H9 (cell line): Measurements from ENCODE around the gene HSPB1. TPM values are rescaled to one million over a fixed set of nuclear protein-coding genes. Genes with fewer than 3 reads are reported as not detected.

Experiments used
- DNase-seq: peaks from one replicate; pipeline ENCODE4 v3.0.0-alpha.2; 2017
- H2AFZ ChIP-seq: one replicate; pipeline ENCODE4 v1.6.1; 2013; ENCODE audit warnings: mild to moderate bottlenecking, low read length, control low read depth, moderate library complexity
- H2AK5ac ChIP-seq: 2 replicates; pipeline ENCODE4 v1.6.1; 2013; ENCODE audit warnings: low read length, control low read depth, mixed read lengths; ENCODE audit not compliant: insufficient read length
- H2BK120ac ChIP-seq: one replicate; pipeline ENCODE4 v1.6.1; 2013; ENCODE audit warnings: low read depth, mild to moderate bottlenecking, low read length, control low read depth, inconsistent platforms; ENCODE audit not compliant: poor library complexity, severe bottlenecking
- H2BK12ac ChIP-seq: 2 replicates; pipeline ENCODE4 v1.6.1; 2013; ENCODE audit warnings: low read length, control low read depth, mixed read lengths, low read depth; ENCODE audit not compliant: insufficient read length
- H2BK15ac ChIP-seq: 2 replicates; pipeline ENCODE4 v1.6.1; 2013; ENCODE audit warnings: low read depth, low read length, control low read depth
- H2BK20ac ChIP-seq: one replicate; pipeline ENCODE4 v1.6.1; 2013; ENCODE audit warnings: low read depth, mild to moderate bottlenecking, low read length, control low read depth, inconsistent platforms; ENCODE audit not compliant: poor library complexity, severe bottlenecking
- H2BK5ac ChIP-seq: 2 replicates; pipeline ENCODE4 v1.6.1; 2013; ENCODE audit warnings: low read length, control low read depth, mixed read lengths; ENCODE audit not compliant: insufficient read length
- H3K14ac ChIP-seq: 2 replicates; pipeline ENCODE4 v1.6.1; 2013; ENCODE audit warnings: low read length, control low read depth; ENCODE audit not compliant: insufficient read depth
- H3K18ac ChIP-seq: 2 replicates; pipeline ENCODE4 v1.6.1; 2013; ENCODE audit warnings: low read depth, mild to moderate bottlenecking, mixed read lengths, low read length, control low read depth; ENCODE audit not compliant: insufficient read length
- H3K23ac ChIP-seq: 2 replicates; pipeline ENCODE4 v1.6.1; 2013; ENCODE audit warnings: low read length, control low read depth, mixed read lengths, low read depth; ENCODE audit not compliant: insufficient read length
- H3K23me2 ChIP-seq: 2 replicates; pipeline ENCODE4 v1.6.1; 2013; ENCODE audit warnings: low read depth, mild to moderate bottlenecking, mixed read lengths, low read length, control low read depth; ENCODE audit not compliant: insufficient read length, poor library complexity, severe bottlenecking
- H3K27ac ChIP-seq: 2 replicates; pipeline ENCODE4 v1.5.1; 2013; ENCODE audit warnings: low read length, control low read depth, mixed read lengths, low read depth; ENCODE audit not compliant: insufficient read length
- H3K27me3 ChIP-seq: 2 replicates; pipeline ENCODE4 v1.6.1; 2013; ENCODE audit warnings: low read length, control low read depth, inconsistent platforms; ENCODE audit not compliant: insufficient read depth
- H3K4ac ChIP-seq: 2 replicates; pipeline ENCODE4 v1.6.1; 2013; ENCODE audit warnings: low read depth, mild to moderate bottlenecking, control low read depth, inconsistent platforms, low read length, moderate library complexity
- H3K4me1 ChIP-seq: 2 replicates; pipeline ENCODE4 v1.6.1; 2013; ENCODE audit warnings: low read length, control low read depth, inconsistent platforms; ENCODE audit not compliant: insufficient read depth
- H3K4me2 ChIP-seq: 2 replicates; pipeline ENCODE4 v1.6.1; 2013; ENCODE audit warnings: low read length, control low read depth, mixed read lengths; ENCODE audit not compliant: insufficient read length, insufficient read depth
- H3K56ac ChIP-seq: 2 replicates; pipeline ENCODE4 v1.6.1; 2013; ENCODE audit warnings: low read depth, mild to moderate bottlenecking, mixed read lengths, low read length, control low read depth; ENCODE audit not compliant: insufficient read length
- H3K79me1 ChIP-seq: 2 replicates; pipeline ENCODE4 v1.6.1; 2013; ENCODE audit warnings: low read depth, mild to moderate bottlenecking, moderate library complexity, low read length, control low read depth, inconsistent platforms; ENCODE audit not compliant: insufficient read depth, poor library complexity, severe bottlenecking
- H3K79me2 ChIP-seq: 2 replicates; pipeline ENCODE4 v1.6.1; 2013; ENCODE audit warnings: low read length, control low read depth, inconsistent platforms; ENCODE audit not compliant: insufficient read depth
- H3K9ac ChIP-seq: 2 replicates; pipeline ENCODE4 v1.6.1; 2013; ENCODE audit warnings: low read length, control low read depth, mixed read lengths; ENCODE audit not compliant: insufficient read length; ENCODE audit errors: extremely low read depth
- H3K9me3 ChIP-seq: one replicate; pipeline ENCODE4 v1.6.1; 2013; ENCODE audit warnings: low read depth, low read length, inconsistent platforms; ENCODE audit not compliant: control insufficient read depth
- H3T11ph ChIP-seq: one replicate; pipeline ENCODE4 v1.6.1; 2013; ENCODE audit warnings: mild to moderate bottlenecking, low read length, control low read depth, inconsistent platforms
- H4K20me1 ChIP-seq: one replicate; pipeline ENCODE4 v1.6.1; 2013; ENCODE audit not compliant: control insufficient read depth, insufficient read length, insufficient read depth
- H4K5ac ChIP-seq: 2 replicates; pipeline ENCODE4 v1.6.1; 2013; ENCODE audit warnings: low read depth, mild to moderate bottlenecking, mixed read lengths, low read length, control low read depth; ENCODE audit not compliant: insufficient read length
- H4K8ac ChIP-seq: replicated peaks from 2 replicates; pipeline ENCODE4 v1.6.1; 2013; ENCODE audit warnings: low read length, control low read depth, mixed read lengths, low read depth; ENCODE audit not compliant: insufficient read length
- H4K91ac ChIP-seq: 2 replicates; pipeline ENCODE4 v1.6.1; 2013; ENCODE audit warnings: low read depth, mild to moderate bottlenecking, moderate library complexity, mixed read lengths, low read length, control low read depth; ENCODE audit not compliant: insufficient read length
- H3K27ac Mint-ChIP-seq, 3 experiments: 2 replicates in 2 of 3; 3 replicates in 1 of 3; pipeline ENCODE4 v1.8.0; 2020 to 2021; ENCODE audit warnings: mixed read lengths in 3 of 3, mild to moderate bottlenecking in 1 of 3, moderate library complexity in 1 of 3
- H3K27me3 Mint-ChIP-seq: 2 replicates; pipeline ENCODE4 v1.8.0; 2021; ENCODE audit warnings: low read depth, mild to moderate bottlenecking, moderate library complexity, mixed read lengths
- H3K36me3 Mint-ChIP-seq, 3 experiments: 2 replicates in 2 of 3; 3 replicates in 1 of 3; pipeline ENCODE4 v1.8.0; 2020 to 2021; ENCODE audit warnings: low read depth in 3 of 3, mixed read lengths in 3 of 3; ENCODE audit not compliant: insufficient read depth in 1 of 3
- H3K4me1 Mint-ChIP-seq, 2 experiments: 2 replicates each; pipeline ENCODE4 v1.8.0; 2020; ENCODE audit warnings: mixed read lengths in 2 of 2
- H3K4me3 Mint-ChIP-seq, 2 experiments: 2 replicates in 1 of 2; 3 replicates in 1 of 2; pipeline ENCODE4 v1.8.0; 2020 to 2021; ENCODE audit warnings: mild to moderate bottlenecking in 2 of 2, mixed read lengths in 2 of 2, moderate library complexity in 1 of 2
- H3K9me3 Mint-ChIP-seq, 2 experiments: 2 replicates in 1 of 2; 3 replicates in 1 of 2; pipeline ENCODE4 v1.8.0; 2020; ENCODE audit warnings: mild to moderate bottlenecking in 2 of 2, mixed read lengths in 2 of 2, moderate library complexity in 1 of 2
- CTCF ChIP-seq: fragments of 200-600 bp; sonication (generic); conservative IDR thresholded peaks from 3 replicates; pipeline ENCODE4 v1.8.0; 2021; ENCODE audit warnings: antibody characterized with exemption, mild to moderate bottlenecking
- WGBS: extraction: QIAGEN DNeasy Blood & Tissue Kit; methylation state at CpG from one replicate; pipeline ENCODE4 v1.1.7; 2013; ENCODE audit warnings: missing lambda C conversion rate, low lambda C conversion rate, mixed read lengths; ENCODE audit not compliant: insufficient read length; ENCODE audit errors: extremely low coverage; 5-methylcytosine and 5-hydroxymethylcytosine counted together
- total RNA-seq: library from RNA; stranded (reverse); gene quantifications from 2 replicates; pipeline ENCODE4 v1.2.1, GENCODE V29; 2021

HSPB1 gene
- total RNA-seq, 1 experiment from 2014 or later, result 186 TPM

- H3K9me3 ChIP-seq, result no peaks in the 10 kb centered on the region
- H3K23ac ChIP-seq, result no peak overlapping the region
- no peak overlapping the region for H3K4ac ChIP-seq
- no peak overlapping the region for H2BK12ac ChIP-seq
- peaks cover 8% of the 10 kb centered on the region; the same call in 1 of the 2 replicates for H3K4me1 ChIP-seq
- H4K91ac ChIP-seq, result no peak overlapping the region
- no peak overlapping the region for H2AFZ ChIP-seq
- H3K18ac ChIP-seq, result no peak overlapping the region
- H2AK5ac ChIP-seq, result no peak overlapping the region
- no peak overlapping the region for H4K8ac ChIP-seq
- H4K5ac ChIP-seq, result no peak overlapping the region
- H3K79me2 ChIP-seq, result no peaks in the 10 kb centered on the region
- H3K4me3 Mint-ChIP-seq, result peak overlapping the region in 1 of 2 experiments; percentile 9; a peak in 1 of 5 replicates
- peaks cover 3 to 12% (median 11%) of the 10 kb centered on the region in 3 experiments for H3K36me3 Mint-ChIP-seq
- DNase-seq, result no peak
- no peak overlapping the region for H2BK15ac ChIP-seq
- H3K23me2 ChIP-seq, result peaks cover 3% of the 10 kb centered on the region
- no peak overlapping the region for H3K27ac ChIP-seq
- H2BK120ac ChIP-seq, result no peak overlapping the region
- no peak overlapping the region; the same call in 1 of the 2 replicates for H3K14ac ChIP-seq
- no peaks in the 10 kb centered on the region for H3K79me1 ChIP-seq
- no peak overlapping the region for H3K56ac ChIP-seq
- peaks cover 16 to 32% of the 10 kb centered on the region in 2 experiments for H3K4me1 Mint-ChIP-seq
- no peak overlapping the region for H3K9ac ChIP-seq
- H3K9me3 Mint-ChIP-seq, result no peaks in the 10 kb centered on the region
- H3K27me3 Mint-ChIP-seq, result no peaks in the 10 kb centered on the region; the same call in 1 of the 2 replicates
- H3K4me2 ChIP-seq, result no peak overlapping the region
- WGBS, result no CpG with 5 or more reads among the region's 8 CpGs
- no peak overlapping the region for H2BK20ac ChIP-seq
- H4K20me1 ChIP-seq, result peaks cover 3% of the 10 kb centered on the region
- H3K27me3 ChIP-seq, result no peaks in the 10 kb centered on the region
- H3T11ph ChIP-seq, result no peak overlapping the region
- H3K27ac Mint-ChIP-seq, result no peak overlapping the region; a peak in 1 of 7 replicates
- no peak overlapping the region for H2BK5ac ChIP-seq
- TF ChIP-seq CTCF, result peak; percentile 38; the same call in 2 of the 3 replicates
These were observed 44.5 kb upstream of the HSPB1 start for GRCh38 chr7:76257973-76258372.
